ENCODE data around the gene SNN.
A peak's percentile ranks its signal among the peaks of the same experiment; 100 is the strongest.

Gene SNN

DNA sequence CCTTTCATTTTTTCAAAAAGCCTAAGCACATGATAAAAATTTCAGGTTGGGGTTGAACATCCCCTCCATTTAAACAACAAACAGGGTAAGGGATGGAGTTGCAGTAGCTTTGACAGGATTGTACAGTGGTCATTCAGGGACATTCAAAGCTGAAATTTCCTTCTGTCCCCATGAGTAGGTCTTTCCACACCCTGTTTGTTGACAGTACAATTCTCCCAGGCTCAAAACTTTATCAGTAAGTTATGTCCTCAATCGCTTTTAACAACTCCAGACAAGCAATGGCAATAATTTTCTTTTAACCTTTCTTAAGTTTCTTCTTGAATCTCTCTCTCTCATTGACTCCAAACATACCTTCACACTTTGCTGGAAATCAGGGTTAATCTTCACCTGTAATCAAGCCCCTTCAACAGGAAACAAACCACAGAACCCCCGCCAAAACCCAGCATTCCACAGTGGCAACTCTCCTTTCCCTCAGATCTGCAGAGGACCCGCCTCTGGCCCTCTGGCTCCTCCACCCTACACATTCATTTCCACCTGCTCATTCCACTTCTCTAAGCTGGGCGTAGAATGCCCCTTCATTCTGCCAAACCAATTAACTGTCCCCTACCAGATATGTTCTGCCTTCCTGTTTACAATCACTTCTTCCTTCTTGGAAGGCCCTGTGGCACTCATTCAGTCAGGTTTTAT lies 53.7 kb downstream of the SNN start:
- DNase-seq (ENCODE audit: insufficient read length, low spot score) = no peak
- no peak for FAIRE-seq
- TF ChIP-seq TAF1 (IDR thresholded peaks at IDR 0.05; ENCODE audit: low read depth, low read length) = no peak
- no peak for TF ChIP-seq POU2F2 (IDR thresholded peaks at IDR 0.05; ENCODE audit: low read depth, low read length)
- TF ChIP-seq SPI1 (IDR thresholded peaks at IDR 0.05; ENCODE audit: low read depth, low read length) = no peak
- TF ChIP-seq PAX5 (IDR thresholded peaks at IDR 0.05; ENCODE audit: insufficient read depth, low read length, severe bottlenecking) = no peak
- no peak for TF ChIP-seq POLR2A (IDR thresholded peaks at IDR 0.05; ENCODE audit: low read depth, low read length)
- no peak for TF ChIP-seq POLR2AphosphoS5 (IDR thresholded peaks at IDR 0.05; ENCODE audit: low read depth, low read length)

DNA sequence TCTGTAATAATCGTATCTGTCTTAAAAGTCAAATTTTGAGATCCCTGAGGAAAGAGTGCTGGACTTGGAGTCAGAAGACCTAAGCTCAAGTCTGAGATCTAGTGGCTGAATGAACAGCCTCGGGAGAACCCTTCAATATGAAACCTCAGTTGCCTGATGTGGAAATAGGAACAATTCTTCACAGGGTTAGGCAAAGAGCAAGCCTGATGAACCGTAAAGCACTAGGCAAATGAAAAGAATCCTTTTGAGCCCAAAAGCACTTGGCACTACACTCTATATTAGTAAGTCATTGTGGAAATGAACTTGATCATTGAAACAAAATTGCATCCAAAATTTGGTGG lies 54.2 kb downstream of the SNN start:
- DNase-seq (ENCODE audit: insufficient read length, low spot score) (no peak), FAIRE-seq (no peak)
- TF ChIP-seq POLR2A (IDR thresholded peaks at IDR 0.05; ENCODE audit: low read depth, low read length) (no peak), POU2F2 (IDR thresholded peaks at IDR 0.05; ENCODE audit: low read depth, low read length) (no peak), TAF1 (IDR thresholded peaks at IDR 0.05; ENCODE audit: low read depth, low read length) (no peak), PAX5 (IDR thresholded peaks at IDR 0.05; ENCODE audit: insufficient read depth, low read length, severe bottlenecking) (no peak), SPI1 (IDR thresholded peaks at IDR 0.05; ENCODE audit: low read depth, low read length) (no peak), POLR2AphosphoS5 (IDR thresholded peaks at IDR 0.05; ENCODE audit: low read depth, low read length) (no peak)

DNA sequence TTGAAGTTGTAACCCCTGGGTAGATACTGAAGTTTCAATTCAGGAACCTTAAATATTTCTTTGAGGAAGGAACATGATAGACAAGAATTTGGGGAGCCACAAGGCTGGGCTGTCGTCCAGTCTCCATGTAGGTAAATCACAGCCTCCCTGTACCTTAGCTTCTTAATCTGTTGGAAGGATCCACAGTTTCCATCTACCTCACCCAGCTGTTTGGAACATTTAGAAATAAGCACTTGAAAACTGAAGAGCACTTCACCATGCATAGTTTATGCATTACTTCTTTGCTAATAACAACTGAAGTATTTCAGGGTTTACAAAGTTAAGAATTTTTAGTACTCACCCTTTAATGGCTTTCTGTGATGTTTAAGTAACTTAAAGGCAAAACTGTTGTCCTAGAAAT lies 57.2 kb downstream of the SNN start:
- no peak for DNase-seq (ENCODE audit: insufficient read length, low spot score)
- FAIRE-seq = no peak
- TF ChIP-seq TAF1 (IDR thresholded peaks at IDR 0.05; ENCODE audit: low read depth, low read length) = no peak
- no peak for TF ChIP-seq SPI1 (IDR thresholded peaks at IDR 0.05; ENCODE audit: low read depth, low read length)
- no peak for TF ChIP-seq POLR2A (IDR thresholded peaks at IDR 0.05; ENCODE audit: low read depth, low read length)
- no peak for TF ChIP-seq PAX5 (IDR thresholded peaks at IDR 0.05; ENCODE audit: insufficient read depth, low read length, severe bottlenecking)
- TF ChIP-seq POU2F2 (IDR thresholded peaks at IDR 0.05; ENCODE audit: low read depth, low read length) = no peak
- TF ChIP-seq POLR2AphosphoS5 (IDR thresholded peaks at IDR 0.05; ENCODE audit: low read depth, low read length) = no peak

DNA sequence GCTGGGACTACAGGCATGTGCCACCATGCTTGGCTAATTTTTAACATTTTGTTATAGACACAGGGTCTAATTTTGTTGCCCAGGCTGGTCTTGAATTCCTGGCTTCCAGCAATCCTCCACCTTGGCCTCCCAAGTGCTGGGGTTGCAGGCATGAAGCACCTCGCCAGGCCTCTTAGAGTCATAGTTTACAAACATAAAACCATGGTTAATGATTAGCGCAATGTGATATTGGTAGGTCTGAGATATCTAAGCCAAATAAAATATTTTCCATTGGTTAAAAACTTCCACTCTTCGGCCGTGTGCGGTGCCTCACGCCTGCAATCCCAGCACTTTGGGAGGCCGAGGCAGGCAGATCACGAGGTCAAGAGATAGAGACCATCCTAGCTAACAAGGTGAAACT lies 57.8 kb downstream of the SNN start:
- DNase-seq (ENCODE audit: insufficient read length, low spot score) = no peak
- no peak for FAIRE-seq
- TF ChIP-seq TAF1 (IDR thresholded peaks at IDR 0.05; ENCODE audit: low read depth, low read length) (no peak), PAX5 (IDR thresholded peaks at IDR 0.05; ENCODE audit: insufficient read depth, low read length, severe bottlenecking) (no peak), POLR2A (IDR thresholded peaks at IDR 0.05; ENCODE audit: low read depth, low read length) (no peak)

DNA sequence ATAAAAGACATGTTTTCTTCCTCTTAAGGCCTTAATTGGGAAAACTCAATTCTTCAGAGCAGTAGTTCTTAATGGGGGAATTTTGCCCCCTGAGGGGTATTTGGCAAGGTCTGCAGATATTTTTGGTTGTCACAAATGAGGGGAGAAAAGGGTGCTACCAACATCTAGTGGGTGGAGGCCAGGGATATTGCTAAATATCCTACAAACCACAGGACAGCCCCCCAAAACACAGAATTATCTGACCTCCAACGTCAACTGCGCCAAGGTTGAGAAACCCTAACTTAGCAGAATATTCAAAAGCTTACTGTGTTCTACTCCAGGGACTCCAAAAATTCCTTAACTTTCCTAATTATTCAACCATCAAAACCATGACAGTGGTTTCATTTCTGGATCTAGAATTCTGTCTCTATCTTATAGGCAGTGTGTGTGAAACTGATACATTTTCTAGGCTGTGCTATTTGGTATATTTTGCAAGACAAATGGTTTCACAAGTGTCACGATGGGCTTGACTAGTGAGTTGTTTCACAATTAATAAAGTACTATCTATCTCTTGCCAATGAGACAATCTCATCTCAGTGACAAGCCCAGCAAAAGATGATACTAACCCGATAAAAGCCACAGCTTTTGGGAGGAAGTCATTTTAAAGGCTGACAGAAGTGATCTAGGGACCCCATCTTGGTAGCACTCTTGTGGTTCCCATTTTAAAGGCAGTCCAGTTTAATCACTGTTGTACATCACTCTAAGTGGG lies 59.7 kb downstream of the SNN start:
- TF ChIP-seq POLR2A (IDR thresholded peaks at IDR 0.05; ENCODE audit: low read depth, low read length) = no peak
- peak; percentile 51; the same call in 1 of the 2 replicates for TF ChIP-seq SPI1 (IDR thresholded peaks at IDR 0.05; ENCODE audit: low read depth, low read length)
- no peak for TF ChIP-seq PAX5 (IDR thresholded peaks at IDR 0.05; ENCODE audit: insufficient read depth, low read length, severe bottlenecking)
- no peak for TF ChIP-seq POU2F2 (IDR thresholded peaks at IDR 0.05; ENCODE audit: low read depth, low read length)
- no peak for TF ChIP-seq POLR2AphosphoS5 (IDR thresholded peaks at IDR 0.05; ENCODE audit: low read depth, low read length)
- no peak for TF ChIP-seq TAF1 (IDR thresholded peaks at IDR 0.05; ENCODE audit: low read depth, low read length)
- FAIRE-seq = no peak
- DNase-seq (ENCODE audit: insufficient read length, low spot score) = no peak
